Epithelial cell of esophagus (primary cell): Measurements from ENCODE around the gene TRPM3.

Source experiments
- DNase-seq: peaks from one replicate; pipeline ENCODE4 v3.0.0; 2010; ENCODE audit warnings: low read depth
- H3K4me3 ChIP-seq: 2 replicates; pipeline ENCODE4 v1.5.1; 2011; ENCODE audit warnings: mild to moderate bottlenecking, low read length, control low read depth
- CTCF ChIP-seq: IDR thresholded peaks from 2 replicates; pipeline ENCODE4 v1.5.1; 2011; ENCODE audit warnings: low read depth, mild to moderate bottlenecking, low read length, control low read depth, inconsistent platforms; ENCODE audit not compliant: insufficient read depth; ENCODE audit errors: missing control alignments

TRPM3 gene

GRCh38 chr9:70625078-70625477, 496.3 kb downstream of the TRPM3 start:
- no peak for TF ChIP-seq CTCF
- no peak for DNase-seq
- H3K4me3 ChIP-seq: no peak overlapping the region

DNA sequence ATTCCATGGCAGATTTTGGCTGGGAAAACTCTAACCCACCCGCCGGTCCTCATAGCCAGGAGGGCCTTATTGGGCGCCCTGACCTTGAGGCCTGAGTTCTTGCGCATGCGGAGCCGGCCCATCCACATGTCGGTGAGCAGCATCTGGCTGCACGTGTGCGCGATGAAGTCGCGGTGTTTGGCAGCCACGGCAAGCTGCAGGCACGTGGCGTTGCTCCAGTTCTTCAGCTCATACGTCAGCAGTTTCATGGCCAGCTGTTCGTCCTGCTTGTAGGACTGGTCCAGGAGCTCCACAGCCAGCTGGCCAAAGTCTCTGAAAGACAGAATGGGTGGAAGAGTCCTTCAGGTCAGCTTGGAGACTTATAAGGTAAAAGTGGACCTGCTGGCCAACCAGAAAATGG, 502.6 kb downstream of the TRPM3 start:
- DNase-seq: no peak
- TF ChIP-seq CTCF: no peak

DNA sequence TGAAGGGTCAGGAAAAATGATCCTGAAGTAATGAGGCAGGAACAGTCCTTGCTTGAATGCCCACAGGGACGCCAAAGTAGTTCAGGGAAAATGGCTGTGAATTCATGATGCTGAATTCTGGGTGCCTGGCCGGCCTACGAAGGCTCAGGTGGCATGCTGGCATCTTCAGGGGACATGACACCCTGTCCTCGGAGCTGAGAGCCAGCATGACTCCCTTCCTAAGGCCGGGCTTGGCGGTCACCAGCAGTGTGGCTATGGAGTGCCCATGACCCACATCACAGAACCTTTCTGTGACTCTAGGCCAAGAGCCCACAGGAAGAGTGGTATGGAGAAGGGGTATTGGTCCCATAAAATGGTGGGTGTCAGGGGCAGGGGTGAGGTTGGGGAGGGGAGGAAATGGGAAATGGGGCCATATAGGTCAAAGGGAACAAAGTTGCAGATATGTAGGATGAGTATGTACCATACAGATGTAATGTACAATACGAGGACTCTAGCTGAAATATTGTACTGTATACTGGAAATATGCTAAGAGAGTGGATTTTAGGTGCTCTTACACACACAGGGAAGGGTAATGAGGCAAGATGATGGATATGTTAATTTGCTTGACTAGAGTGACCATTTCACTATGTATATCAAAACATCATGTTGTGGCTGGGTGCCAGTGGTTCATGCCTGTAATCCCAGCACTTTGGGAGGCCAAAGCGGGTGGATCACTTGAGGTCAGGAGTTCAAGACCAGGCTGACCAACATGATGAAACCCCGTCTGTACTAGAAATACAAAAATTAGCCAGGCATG, 504.2 kb downstream of the TRPM3 start:
- no peak for DNase-seq
- TF ChIP-seq CTCF: no peak
- H3K4me3 ChIP-seq: no peak overlapping the region

More for the DNA sequence above, 502.6 kb downstream of the TRPM3 start:
- H3K4me3 ChIP-seq: no peak overlapping the region

GRCh38 chr9:70616228-70616990, 505.0 kb downstream of the TRPM3 start:
- no peak for TF ChIP-seq CTCF
- H3K4me3 ChIP-seq: no peak overlapping the region
- DNase-seq: no peak

DNA sequence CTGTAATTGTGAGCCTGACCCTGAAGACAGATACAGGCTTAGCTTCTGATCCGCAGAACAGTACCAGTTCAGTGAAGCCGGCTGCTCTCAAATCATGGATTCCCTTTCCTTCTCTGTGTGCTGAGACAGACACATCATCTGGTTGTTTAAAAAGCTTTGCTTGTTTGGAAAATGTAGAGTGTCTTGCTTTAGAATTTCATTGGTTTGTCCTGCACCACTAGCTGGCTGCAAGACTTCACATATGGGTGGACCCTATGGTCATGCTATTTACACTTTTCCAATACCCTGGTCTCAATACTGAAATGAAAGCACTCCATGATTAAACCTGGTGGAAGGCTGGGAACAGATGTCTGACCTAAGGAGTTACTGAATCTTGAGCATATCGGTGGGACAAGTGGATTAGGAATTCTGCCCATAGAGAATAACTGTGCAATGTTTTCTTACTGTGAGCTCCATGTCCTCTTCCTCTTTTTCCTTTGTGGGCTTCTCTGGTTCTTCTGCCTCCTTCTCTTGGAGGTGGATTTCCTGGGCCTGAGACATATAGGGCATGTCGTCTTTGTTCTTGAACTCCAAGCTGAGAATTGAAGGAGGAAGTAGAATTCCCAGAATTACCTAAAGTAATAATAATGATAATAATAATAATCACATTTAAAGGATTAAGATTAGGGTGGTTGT, 505.8 kb downstream of the TRPM3 start:
- H3K4me3 ChIP-seq: no peak overlapping the region
- TF ChIP-seq CTCF: no peak
- no peak for DNase-seq

GRCh38 chr9:70614786-70615463, 506.5 kb downstream of the TRPM3 start:
- TF ChIP-seq CTCF: no peak
- no peak overlapping the region for H3K4me3 ChIP-seq
- no peak for DNase-seq
